Measurements from ENCODE around the gene ARHGAP24. TPM values are rescaled to one million over a fixed set of nuclear protein-coding genes. Genes with fewer than 3 reads are reported as not detected.

Gene ARHGAP24
- total RNA-seq, 1 experiment from 2014 or later: 14.2 TPM

- DNase-seq (ENCODE audit: low read depth): peak; percentile 90
Measured at GRCh38 chr4:85776579-85776978, 301.6 kb downstream of the ARHGAP24 start.

- peak; percentile 43 for DNase-seq (ENCODE audit: low read depth)
Measured at GRCh38 chr4:85777908-85778631, 303.1 kb downstream of the ARHGAP24 start.

- DNase-seq (ENCODE audit: low read depth): peak; percentile 54
Measured at GRCh38 chr4:85778632-85779131, 303.7 kb downstream of the ARHGAP24 start.

- peak; percentile 76 for DNase-seq (ENCODE audit: low read depth)
Measured at GRCh38 chr4:85779165-85779564, 304.2 kb downstream of the ARHGAP24 start.

GRCh38 chr4:85780664-85781063 is 305.7 kb downstream of the ARHGAP24 start:
- peak; percentile 86 for DNase-seq (ENCODE audit: low read depth)

GRCh38 chr4:85783483-85783882 is 308.5 kb downstream of the ARHGAP24 start:
- DNase-seq (ENCODE audit: low read depth): peak; percentile 93

GRCh38 chr4:85783900-85784299 is 308.9 kb downstream of the ARHGAP24 start:
- DNase-seq (ENCODE audit: low read depth): no peak

GRCh38 chr4:85784348-85784747 is 309.4 kb downstream of the ARHGAP24 start:
- DNase-seq (ENCODE audit: low read depth): no peak

GRCh38 chr4:85784947-85785346 is 310.0 kb downstream of the ARHGAP24 start:
- DNase-seq (ENCODE audit: low read depth): no peak

GRCh38 chr4:85787133-85787532 is 312.2 kb downstream of the ARHGAP24 start:
- peak; percentile 82 for DNase-seq (ENCODE audit: low read depth)

- no peak for DNase-seq (ENCODE audit: low read depth)
Measured at GRCh38 chr4:85788604-85789003, 313.7 kb downstream of the ARHGAP24 start.

GRCh38 chr4:85789241-85789640 is 314.3 kb downstream of the ARHGAP24 start:
- no peak for DNase-seq (ENCODE audit: low read depth)

- no peak for DNase-seq (ENCODE audit: low read depth)
Measured at GRCh38 chr4:85790582-85790981, 315.6 kb downstream of the ARHGAP24 start.

GRCh38 chr4:85792376-85793232 is 317.7 kb downstream of the ARHGAP24 start:
- DNase-seq (ENCODE audit: low read depth): no peak

GRCh38 chr4:85793233-85793585 is 318.3 kb downstream of the ARHGAP24 start:
- no peak for DNase-seq (ENCODE audit: low read depth)

GRCh38 chr4:85798012-85798770 is 323.2 kb downstream of the ARHGAP24 start:
- no peak for DNase-seq (ENCODE audit: low read depth)

GRCh38 chr4:85803856-85804255 is 328.9 kb downstream of the ARHGAP24 start:
- no peak for DNase-seq (ENCODE audit: low read depth)

- no peak for DNase-seq (ENCODE audit: low read depth)
Measured at GRCh38 chr4:85805891-85806290, 330.9 kb downstream of the ARHGAP24 start.

- DNase-seq (ENCODE audit: low read depth): no peak
Measured at GRCh38 chr4:85806334-85806733, 331.4 kb downstream of the ARHGAP24 start.

- DNase-seq (ENCODE audit: low read depth): peak; percentile 97
Measured at GRCh38 chr4:85807247-85807950, 332.4 kb downstream of the ARHGAP24 start.

GRCh38 chr4:85808104-85808503 is 333.2 kb downstream of the ARHGAP24 start:
- DNase-seq (ENCODE audit: low read depth): no peak
